Esophagus mucosa (tissue), 1 donor: ENCODE data around the gene NALCN. TPM values are rescaled to one million over a fixed set of nuclear protein-coding genes. Genes with fewer than 3 reads are reported as not detected.

ENCODE experiments used
- ATAC-seq: fragments of 200-7000 bp; cut with Tn5 transposase; one replicate; pipeline ENCODE4 v1.9.1; 2020
- total RNA-seq: library from RNA; stranded (reverse); gene quantifications from one replicate; pipeline ENCODE4 v1.2.4, GENCODE V29; 2023
- donor health status: DM: yes; HTN: yes; CAD: no.

Gene NALCN
- total RNA-seq, 1 donor from 2014 or later: not detected

DNA sequence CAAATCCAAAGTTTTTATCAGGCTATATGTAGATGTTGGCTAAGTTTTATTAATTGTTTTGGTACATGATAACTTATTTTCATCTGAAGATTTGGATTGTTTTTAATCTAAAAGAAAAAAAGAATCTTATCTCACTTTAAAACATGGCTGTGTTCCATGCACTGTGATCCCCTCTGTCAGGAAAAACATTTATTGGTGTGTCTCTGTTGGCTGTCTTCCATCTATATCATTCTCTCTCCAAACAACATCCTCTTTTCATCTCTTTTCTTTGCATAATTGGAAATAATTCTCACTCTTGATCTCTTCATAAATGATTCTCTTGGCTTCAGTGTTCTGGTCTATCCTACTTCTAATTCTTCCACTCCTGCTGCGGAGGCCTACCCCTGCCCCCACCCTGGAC is 4.2 kb downstream of the NALCN start:
- ATAC-seq: no peak

GRCh38 chr13:101408992-101409656 is 7.2 kb downstream of the NALCN start:
- ATAC-seq: no peak

GRCh38 chr13:101408154-101408553 is 8.2 kb downstream of the NALCN start:
- ATAC-seq: no peak

DNA sequence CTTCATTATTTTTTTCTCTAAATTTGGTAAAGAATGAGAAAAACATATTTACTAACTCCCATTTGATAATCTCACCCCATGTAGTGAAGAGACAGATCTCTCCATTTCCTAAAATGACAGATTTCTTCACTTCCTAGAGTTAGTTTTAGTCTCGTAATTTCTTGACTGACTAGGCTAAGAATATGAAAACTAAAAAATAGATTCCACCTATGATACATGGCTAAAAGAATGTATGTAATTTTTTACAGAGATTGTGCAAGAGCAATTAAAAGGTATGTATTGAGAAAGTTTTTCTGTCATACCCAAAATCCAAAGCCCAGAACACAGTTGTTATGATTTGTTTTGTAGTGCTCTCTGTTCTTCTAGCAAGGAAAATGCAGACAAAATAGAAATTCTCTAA is 9.5 kb downstream of the NALCN start:
- ATAC-seq: no peak

- no peak for ATAC-seq
These were observed 15.1 kb downstream of the NALCN start for GRCh38 chr13:101401196-101401595.

DNA sequence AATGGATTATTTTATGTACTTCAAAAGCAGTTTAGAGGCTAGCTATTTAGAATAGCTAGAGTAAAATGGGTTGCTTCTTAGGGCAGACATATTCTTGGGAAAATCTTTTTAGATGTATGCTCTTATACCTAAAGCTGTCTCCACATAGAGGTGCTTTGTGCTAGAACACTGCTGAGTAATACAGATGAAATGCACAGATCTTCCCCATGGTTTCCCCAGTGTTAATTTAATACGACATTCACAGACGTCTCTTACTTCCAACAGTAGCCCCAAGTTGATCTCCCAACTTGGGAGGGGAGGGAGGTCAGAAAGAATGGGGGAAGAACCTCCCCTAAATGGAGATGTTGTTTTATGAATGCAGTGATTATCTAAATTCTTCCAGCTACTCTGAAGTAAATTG is 16.9 kb downstream of the NALCN start:
- no peak for ATAC-seq

DNA sequence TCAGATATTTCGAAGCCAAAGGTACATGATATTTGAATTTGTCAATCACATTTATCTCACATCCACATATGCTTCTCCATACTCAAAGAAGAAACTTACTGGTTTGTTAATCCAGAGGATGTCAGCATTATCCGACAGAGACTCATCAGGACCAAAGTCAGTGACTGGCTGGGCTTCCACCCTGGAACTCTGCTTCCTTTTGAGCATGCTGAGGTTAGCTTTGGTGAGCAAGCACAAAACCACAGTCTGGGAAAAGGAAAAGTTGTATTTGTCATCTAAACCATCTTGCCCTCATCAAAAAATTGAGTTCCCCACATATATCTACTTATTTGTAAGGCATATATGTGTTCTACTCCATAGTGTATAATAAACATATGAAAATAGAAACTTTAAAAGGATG is 17.4 kb downstream of the NALCN start:
- no peak for ATAC-seq

- no peak for ATAC-seq
These were observed 18.1 kb downstream of the NALCN start for GRCh38 chr13:101398191-101398590.

DNA sequence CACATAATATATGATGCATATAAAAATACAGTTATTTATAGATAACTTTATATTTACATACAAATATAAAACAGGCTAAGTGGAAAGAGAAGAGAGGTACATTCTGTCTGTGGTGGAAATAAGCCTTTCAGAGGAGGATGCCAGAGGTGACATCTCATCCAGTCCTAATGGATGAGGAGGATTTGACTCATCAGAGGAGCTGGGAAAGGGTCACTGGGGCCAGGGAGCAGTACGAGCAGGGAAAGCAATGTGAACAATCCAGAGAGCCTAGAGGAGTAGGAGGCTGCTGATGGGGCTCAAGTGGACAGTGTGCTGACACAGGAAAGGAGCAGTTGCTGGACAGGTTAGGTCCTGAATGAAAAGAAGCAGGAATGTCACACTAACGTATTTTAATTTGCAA is 18.6 kb downstream of the NALCN start:
- no peak for ATAC-seq

- ATAC-seq: no peak
These were observed 21.7 kb downstream of the NALCN start for GRCh38 chr13:101394605-101395004.

DNA sequence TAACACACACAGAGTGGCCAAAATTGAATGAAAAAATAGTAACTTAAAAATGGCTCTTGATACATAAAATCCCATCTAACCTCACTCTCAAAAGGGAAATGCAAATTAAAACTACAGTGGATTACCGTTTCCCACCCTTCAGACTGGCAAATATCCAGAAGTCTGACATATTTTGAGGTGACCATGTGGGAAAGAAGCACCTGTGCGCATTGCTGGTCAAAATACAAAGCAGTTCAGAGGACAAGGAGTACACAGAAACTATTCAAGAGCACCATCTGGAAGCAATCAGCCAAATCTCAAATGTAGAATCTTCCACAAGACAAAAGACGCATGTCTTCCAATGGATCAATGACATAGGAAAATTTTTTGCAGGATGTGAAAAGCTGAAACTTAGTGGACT is 23.2 kb downstream of the NALCN start:
- no peak for ATAC-seq

GRCh38 chr13:101390461-101390860 is 25.8 kb downstream of the NALCN start:
- no peak for ATAC-seq

DNA sequence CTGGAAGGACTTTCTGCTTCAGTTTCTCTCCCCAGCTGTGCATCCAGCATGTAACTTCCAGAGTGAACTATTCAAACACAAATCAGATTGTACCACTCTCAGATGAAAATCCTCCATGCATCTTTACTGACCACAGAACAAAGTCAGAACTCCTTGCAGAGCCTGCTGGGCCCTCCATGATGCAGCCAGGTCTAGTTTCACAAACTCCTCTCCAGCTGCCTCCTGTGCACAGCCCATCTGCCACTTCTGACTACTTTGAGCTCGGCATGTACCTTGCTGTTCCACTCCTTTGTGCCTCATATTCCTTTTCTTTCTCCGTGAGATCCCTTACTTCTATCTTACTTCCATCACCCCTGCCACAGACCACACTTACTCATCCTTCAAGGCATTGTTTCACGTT is 31.4 kb downstream of the NALCN start:
- ATAC-seq: no peak

DNA sequence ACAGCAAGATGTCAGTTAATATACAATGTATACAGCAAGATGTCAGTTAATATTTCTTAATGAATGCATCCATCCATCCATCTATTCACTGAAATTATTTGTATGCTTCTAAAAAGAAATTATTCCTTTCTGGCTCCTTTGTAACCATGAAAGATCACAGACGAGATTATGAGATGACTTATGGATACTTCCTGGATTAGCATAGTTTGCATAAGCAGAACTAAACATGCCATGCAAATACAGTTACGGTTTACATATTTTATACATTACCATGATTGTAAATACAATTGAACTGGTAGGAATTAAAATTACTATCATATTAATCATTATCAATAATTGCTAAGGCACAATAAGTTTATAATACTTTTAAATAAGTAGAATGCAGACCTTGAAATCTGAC is 32.7 kb downstream of the NALCN start:
- ATAC-seq: no peak

DNA sequence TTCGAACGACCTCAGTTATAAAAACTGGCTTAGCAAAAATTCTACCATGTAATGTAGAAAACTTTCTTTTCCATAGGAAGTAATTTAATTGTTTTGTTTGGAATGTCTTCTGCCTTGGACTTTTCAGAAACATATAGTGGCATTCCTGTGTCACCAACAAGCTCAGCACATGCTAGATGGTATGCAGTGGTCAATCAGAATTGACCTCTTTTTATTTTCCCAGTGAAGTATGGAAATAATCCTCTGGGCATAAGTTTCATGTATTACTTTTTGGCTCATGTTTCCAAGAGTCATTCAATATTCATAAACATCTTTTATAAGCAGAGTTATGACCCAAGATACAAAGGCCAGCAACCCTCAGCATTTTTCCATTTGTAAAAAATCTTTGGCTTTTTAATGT is 33.6 kb downstream of the NALCN start:
- no peak for ATAC-seq

- no peak for ATAC-seq
These were observed 34.2 kb downstream of the NALCN start for GRCh38 chr13:101382086-101382485.

DNA sequence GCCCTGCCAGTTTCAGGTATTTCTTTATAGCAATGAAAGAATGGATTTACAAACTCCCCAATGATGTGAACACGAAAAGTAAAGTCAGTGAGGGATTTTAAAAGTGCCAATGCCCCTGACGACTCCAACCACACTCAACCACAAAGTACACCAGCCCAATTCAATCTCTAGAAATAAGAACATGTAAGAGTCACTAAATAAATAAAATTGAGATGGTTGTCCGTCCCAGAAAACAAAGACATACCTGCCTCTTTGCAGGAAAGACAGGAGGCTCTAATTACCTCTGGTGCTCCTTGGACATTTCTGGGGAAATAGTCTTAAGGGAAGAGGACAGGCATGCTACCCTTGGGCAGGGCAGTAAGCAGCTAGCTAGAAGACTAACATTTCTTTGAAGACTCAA is 55.8 kb downstream of the NALCN start:
- no peak for ATAC-seq

DNA sequence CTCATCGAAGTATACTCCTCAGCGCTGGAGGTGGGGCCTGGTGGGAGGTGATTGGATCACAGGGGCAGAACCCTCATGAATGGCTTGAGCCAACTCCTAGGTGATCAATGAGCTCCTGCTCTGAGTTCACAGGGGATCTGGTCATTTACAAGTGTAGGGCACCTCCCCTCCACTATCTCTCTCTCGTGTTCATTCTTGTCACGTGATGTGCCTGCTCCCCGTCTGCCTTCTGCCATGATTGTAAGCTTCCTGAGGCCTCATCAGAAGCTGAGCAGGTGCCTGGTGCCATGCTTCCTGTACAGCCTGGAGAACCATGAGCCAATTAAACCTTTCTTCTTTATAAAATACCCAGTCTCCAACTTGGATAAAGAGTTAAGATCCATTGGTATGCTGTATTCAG is 61.4 kb downstream of the NALCN start:
- no peak for ATAC-seq

DNA sequence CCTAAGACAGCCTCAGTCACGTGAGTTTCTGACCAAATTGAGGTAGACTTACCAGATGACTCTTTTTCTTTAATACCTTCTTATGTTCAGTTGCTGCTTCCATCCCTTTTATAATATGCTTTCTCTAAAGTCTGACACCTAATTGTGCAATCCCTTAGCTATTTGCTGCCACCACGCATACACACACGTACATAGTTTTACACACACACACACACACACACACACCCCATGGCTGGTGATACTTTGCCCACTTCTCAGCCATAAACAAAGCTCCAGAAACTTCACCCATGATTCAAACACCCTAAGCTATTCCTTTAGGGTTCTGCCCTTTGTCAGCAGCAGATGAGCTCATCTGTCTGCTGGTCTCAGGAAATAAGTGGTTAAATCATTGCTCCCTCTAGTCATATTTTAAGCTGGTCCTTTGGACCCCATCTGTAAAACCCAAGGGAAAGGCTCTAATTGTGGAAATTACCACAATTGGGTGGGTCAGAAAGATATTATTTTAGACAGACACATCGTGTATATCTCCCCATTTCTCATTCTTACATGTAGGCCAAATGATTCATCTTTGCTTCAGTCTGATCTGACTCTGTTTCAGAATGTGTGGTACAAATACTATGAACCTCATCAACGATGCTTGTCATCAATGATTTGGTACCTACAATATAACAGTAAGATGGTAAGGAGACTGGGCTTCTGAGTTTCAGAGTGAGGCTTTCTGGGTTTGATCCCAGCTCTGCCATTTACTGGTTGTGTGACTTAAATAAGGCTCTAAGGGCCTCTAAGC is 69.2 kb downstream of the NALCN start:
- ATAC-seq: no peak

DNA sequence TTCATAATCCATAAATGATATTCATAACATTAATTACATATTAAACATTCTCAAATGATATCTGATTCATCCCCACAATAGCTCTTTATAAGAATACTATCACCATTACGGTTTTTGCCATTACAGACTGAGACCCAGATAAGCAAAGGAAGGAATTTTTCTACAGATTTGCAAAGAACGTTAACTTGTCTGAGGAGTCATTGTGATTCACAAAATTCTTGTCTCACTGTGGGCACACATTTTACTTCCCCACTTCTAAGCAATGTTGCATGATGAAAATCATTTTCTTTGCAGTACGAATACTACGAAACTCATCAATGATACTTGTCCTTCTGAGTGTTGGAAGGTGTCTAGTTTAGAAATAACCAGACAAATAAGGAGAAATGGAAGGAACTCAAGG is 70.1 kb downstream of the NALCN start:
- ATAC-seq: no peak

DNA sequence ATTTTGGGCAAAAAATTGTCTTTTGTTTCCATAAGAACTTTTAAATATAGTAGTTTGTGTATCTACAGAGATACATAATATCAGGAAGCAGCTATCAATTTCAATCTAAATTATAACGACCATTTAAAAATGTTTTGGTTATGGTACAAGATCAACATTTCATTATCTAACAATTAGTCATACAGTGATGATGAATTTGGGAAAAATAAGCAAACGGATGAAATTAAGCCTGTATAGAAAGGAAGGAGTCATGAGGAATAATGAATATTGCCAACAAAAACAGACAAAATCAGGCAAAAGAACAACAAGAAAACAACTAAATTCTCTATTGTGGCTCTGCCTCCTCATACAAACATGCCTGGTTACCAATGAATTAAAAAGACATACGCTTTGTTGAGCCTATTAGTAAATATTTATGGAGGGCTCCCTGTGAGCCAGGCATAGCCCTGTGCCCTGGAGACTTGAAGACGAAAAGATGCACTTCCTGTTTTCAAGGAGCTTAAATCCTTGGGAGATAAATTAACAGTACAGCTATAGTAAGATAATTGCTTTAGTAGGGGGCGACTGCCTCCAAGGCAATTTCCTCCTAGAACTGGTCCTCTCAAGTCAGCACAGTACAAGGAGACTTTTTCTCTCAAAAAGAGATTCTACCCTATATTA is 73.0 kb downstream of the NALCN start:
- ATAC-seq: no peak

GRCh38 chr13:101341464-101341863 is 74.8 kb downstream of the NALCN start:
- no peak for ATAC-seq

DNA sequence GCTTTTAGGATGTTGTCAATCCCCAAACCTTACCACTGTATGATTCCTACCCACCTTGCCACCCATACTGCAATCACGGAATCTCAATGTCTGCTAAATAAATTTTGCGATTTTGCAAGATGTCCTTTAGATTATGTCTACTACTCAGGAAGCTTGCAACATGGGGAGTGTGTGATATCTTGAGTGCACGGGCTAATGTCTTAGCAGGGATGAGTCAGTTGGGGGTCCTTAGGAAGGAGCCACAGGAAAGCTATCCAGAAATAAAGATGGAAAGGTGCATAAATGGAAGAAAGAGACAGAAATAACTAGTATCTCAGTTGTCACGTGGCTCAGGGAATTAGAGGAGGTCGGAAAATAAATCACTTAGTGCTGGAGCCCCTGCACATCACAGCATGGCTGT is 77.1 kb downstream of the NALCN start:
- no peak for ATAC-seq

DNA sequence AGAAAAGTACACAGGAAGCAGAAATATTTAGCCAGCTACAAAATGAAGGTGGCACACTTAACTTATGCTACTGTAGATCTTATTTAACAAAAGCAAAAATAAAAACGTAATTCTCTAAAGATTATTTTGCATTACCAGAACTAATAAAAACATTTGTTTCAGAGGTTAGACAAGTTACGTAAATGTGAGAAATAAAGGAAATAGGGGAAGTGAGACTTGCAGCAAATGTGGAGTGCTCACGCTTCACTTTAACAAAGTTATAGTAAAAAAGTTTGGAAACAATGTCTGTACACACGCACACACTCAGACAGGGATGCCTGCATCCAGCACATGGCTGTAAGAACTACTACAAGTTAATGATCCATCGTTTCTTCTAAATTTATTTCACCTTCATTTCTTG is 83.7 kb downstream of the NALCN start:
- no peak for ATAC-seq
